K562 (cell line): Measurements from ENCODE around the gene CENPA. TPM values are rescaled to one million over a fixed set of nuclear protein-coding genes. Genes with fewer than 3 reads are reported as not detected.

Experiments used
- ATAC-seq: fragments of 200-7000 bp; cut with Tn5 transposase; 3 replicates; pipeline ENCODE4 v1.9.1; 2020; ENCODE audit warnings: moderate library complexity
- BruUV-seq: library from RNA; stranded (reverse); fragments of 400-500 nt; replicated peaks from 2 replicates; lab custom pipeline; 2021; lab: Mats Ljungman, UMichigan
- CTCF ChIA-PET: fragments of 300-600 bp; formaldehyde crosslinking; extraction: SDS; loops from one replicate; lab custom pipeline; 2021; ENCODE audit warnings: low intra/inter-chr PET ratio; lab: Yijun Ruan, JAX
- POLR2A ChIA-PET: fragments of 300-600, 350-650 bp; sonication (Branson Sonifier 250); formaldehyde crosslinking; extraction: SDS; loops from one replicate; lab custom pipeline; 2021; ENCODE audit warnings: antibody characterized with exemption, inconsistent platforms; lab: Yijun Ruan, JAX
- DNase-seq, 4 experiments: peaks; one replicate each; pipeline versions ENCODE4 v3.0.0 to v3.0.0-alpha.2; 2011 to 2018; ENCODE audit warnings: low spot score in 3 of 4, mixed read lengths in 3 of 4; ENCODE audit errors: extremely low read depth in 1 of 4
- FAIRE-seq: peaks from 2 replicates; lab custom pipeline; 2011; peaks lifted over from hg19 to GRCh38; lab: Jason Lieb, UNC
- H2AFZ ChIP-seq: 2 replicates; pipeline ENCODE4 v1.6.0; 2011; ENCODE audit warnings: low read depth, low read length, control low read depth, inconsistent platforms
- H3K27ac ChIP-seq: fragments of 200-600 bp; 3 replicates; pipeline ENCODE4 v1.8.0; 2011; ENCODE audit warnings: low read depth, mild to moderate bottlenecking, control low read depth, inconsistent platforms, low read length, moderate library complexity, mixed read lengths; ENCODE audit errors: extremely low read depth
- H3K27me3 ChIP-seq, 2 experiments: fragments of 300-600 bp in 1 of 2; 2 replicates in 1 of 2; 3 replicates in 1 of 2; pipeline versions ENCODE4 v1.6.0 to v1.8.0; 2011; ENCODE audit warnings: inconsistent platforms in 2 of 2, low read length in 2 of 2, mild to moderate bottlenecking in 1 of 2, mixed read lengths in 1 of 2, moderate library complexity in 1 of 2; ENCODE audit not compliant: control insufficient read depth in 2 of 2, insufficient read depth in 2 of 2
- H3K36me3 ChIP-seq: fragments of 300-600 bp; 3 replicates; pipeline ENCODE4 v1.8.0; 2011; ENCODE audit warnings: mild to moderate bottlenecking, low read length, inconsistent platforms; ENCODE audit not compliant: control insufficient read depth, insufficient read depth
- H3K4me1 ChIP-seq, 2 experiments: fragments of 200-600 bp in 1 of 2; replicated peaks in 1 of 2; 2 replicates in 1 of 2; 3 replicates in 1 of 2; pipeline versions ENCODE4 v1.5.1 to v1.8.0; 2011; ENCODE audit warnings: inconsistent platforms in 2 of 2, low read length in 2 of 2, mild to moderate bottlenecking in 1 of 2, mixed read lengths in 1 of 2, moderate library complexity in 1 of 2; ENCODE audit not compliant: control insufficient read depth in 2 of 2, insufficient read depth in 2 of 2
- H3K4me2 ChIP-seq: 2 replicates; pipeline ENCODE4 v1.6.1; 2011; ENCODE audit warnings: low read length, control low read depth, inconsistent platforms, mixed read lengths; ENCODE audit not compliant: insufficient read depth
- H3K4me3 ChIP-seq: fragments of 200-600 bp; sonication (generic), shearing (Covaris generic); 2 replicates; pipeline ENCODE4 v1.5.1; 2016; ENCODE audit warnings: control low read depth, inconsistent platforms
- H3K79me2 ChIP-seq: fragments of 200-600 bp; 3 replicates; pipeline ENCODE4 v1.8.0; 2011; ENCODE audit warnings: low read length, inconsistent platforms; ENCODE audit not compliant: control insufficient read depth, insufficient read depth
- H3K9ac ChIP-seq, 2 experiments: 2 replicates each; pipeline versions ENCODE4 v1.6.0 to v1.6.1; 2011; ENCODE audit warnings: low read depth in 2 of 2, low read length in 2 of 2, control low read depth in 1 of 2, inconsistent platforms in 1 of 2, mild to moderate bottlenecking in 1 of 2, mixed read lengths in 1 of 2; ENCODE audit not compliant: insufficient read depth in 1 of 2
- H3K9me1 ChIP-seq: one replicate; pipeline ENCODE4 v1.6.0; 2011; ENCODE audit warnings: inconsistent platforms, mild to moderate bottlenecking, low read length, moderate library complexity; ENCODE audit not compliant: control insufficient read depth, insufficient read depth
- H3K9me3 ChIP-seq: replicated peaks from 2 replicates; pipeline ENCODE4 v1.5.1; 2011; ENCODE audit warnings: low read depth, low read length, inconsistent platforms; ENCODE audit not compliant: control insufficient read depth, insufficient read depth
- H4K20me1 ChIP-seq: replicated peaks from 2 replicates; pipeline ENCODE4 v1.6.1; 2011; ENCODE audit warnings: low read length, inconsistent platforms, mixed read lengths; ENCODE audit not compliant: control insufficient read depth, insufficient read depth
- SNRNP70 ChIP-seq: fragments of 200-400 bp; formaldehyde crosslinking; optimal IDR thresholded peaks from 2 replicates; pipeline ENCODE3; 2017; ENCODE audit warnings: low read depth, low read length
- ZNF408 ChIP-seq: fragments of 250-450 bp; sonication (Bioruptor Pico); IDR thresholded peaks from 2 replicates; pipeline ENCODE4 v1.4.0; 2020; ENCODE audit warnings: low read depth, mild to moderate bottlenecking, moderate library complexity
- ZNF551 ChIP-seq: fragments of 250-450 bp; sonication (Bioruptor Pico); IDR thresholded peaks from 2 replicates; pipeline ENCODE4 v1.5.0; 2021; ENCODE audit warnings: mild to moderate bottlenecking, moderate library complexity
- WGBS: fragments of 100-300 bp; shearing (Covaris generic); methylation state at CpG from one replicate; pipeline ENCODE4 v1.1.6; 2016; ENCODE audit warnings: low coverage, mixed read lengths; ENCODE audit not compliant: insufficient coverage; ENCODE audit errors: missing lambda C conversion rate; 5-methylcytosine and 5-hydroxymethylcytosine counted together
- in situ Hi-C: fragments of 300-500 bp; cut with MboI; formaldehyde crosslinking; loops from 4 replicates; pipeline ENCODE4 v1.15.0; 2018; ENCODE audit warnings: inconsistent platforms, mixed read lengths
- intact Hi-C: fragments of 100-400 bp; cut with micrococcal nuclease; formaldehyde crosslinking; loops from 2 replicates; pipeline ENCODE4 v1.14.2; 2022
- polyA plus RNA-seq, 8 experiments: library from polyadenylated mRNA; depleted of rRNA in 4 of 8; stranded (reverse) in 5 of 8; unstranded in 3 of 8; fragments of >200 nt; fragmentation: Nextera tagmentation in 2 of 8; fragmentation: Illumina TruSeq in 1 of 8; extraction: Ambion mirVana in 2 of 8; extraction: Trizol in 1 of 8; gene quantifications; 2 replicates each; pipeline versions ENCODE4 v1.2.1 to v1.2.3, GENCODE V29; 2011 to 2014; ENCODE audit warnings: inconsistent platforms in 1 of 8, missing spikeins in 1 of 8
- total RNA-seq, 7 experiments: library from RNA; depleted of rRNA in 6 of 7; stranded (reverse); fragments of >200 nt in 6 of 7; fragmentation: Illumina TruSeq in 2 of 7; extraction: Trizol in 2 of 7; gene quantifications; 2 replicates each; pipeline versions ENCODE4 v1.2.1 to v1.2.3, GENCODE V29; 2011 to 2021; ENCODE audit warnings: low replicate concordance in 1 of 7
- TF ChIP-seq, protein P1 (sequence below): fragments of 450-650 bp; IDR thresholded peaks from 2 replicates; pipeline ENCODE4 v1.6.1; 2016; ENCODE audit warnings: mild to moderate bottlenecking, moderate library complexity
- TF ChIP-seq, protein P2 (sequence below): fragments of 450-650 bp; formaldehyde crosslinking; IDR thresholded peaks from 2 replicates; pipeline ENCODE4 v1.4.0; 2022; ENCODE audit warnings: missing genetic modification characterization
- TF ChIP-seq, protein P3 (sequence below): fragments of 450-650 bp; IDR thresholded peaks from 2 replicates; pipeline ENCODE4 v1.6.1; 2016
- TF ChIP-seq, protein P4 (sequence below): fragments of 250-450 bp; sonication (Bioruptor Pico); IDR thresholded peaks from 2 replicates; pipeline ENCODE4 v1.4.0; 2020

Gene CENPA
- total and polyA plus RNA-seq, 9 of the 15 experiments (the other 6 are each of a cell fraction or from before 2014, with no cell fraction given): 11.3 to 61.7 (median 44.7) TPM

DNA sequence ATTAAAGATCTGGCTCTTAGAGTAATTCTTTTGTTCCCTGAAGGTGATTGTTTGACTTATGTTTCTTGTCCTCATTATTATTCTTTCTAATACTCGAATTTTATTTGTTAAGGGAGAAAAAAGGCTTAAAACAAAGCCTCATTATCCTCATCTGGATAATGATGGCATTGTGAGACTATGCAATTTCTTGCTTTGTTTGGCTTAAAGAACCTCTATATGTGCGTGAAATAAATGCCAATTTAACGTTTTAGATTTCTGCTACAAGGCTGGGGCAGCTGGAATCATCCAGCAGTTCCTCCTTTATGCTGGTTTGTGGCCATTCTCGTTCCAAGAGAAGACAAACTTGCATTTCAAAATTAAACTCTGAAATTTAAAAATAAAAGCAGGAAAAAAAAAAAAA is 57.2 kb downstream of the CENPA start:
- no peak for ATAC-seq
- intact Hi-C loops: loop anchor here (5.0 to 10.0 kb wide), 3 partner anchors 236 to 442 kb away; partner anchors contain the start of gene TRIM54
- TF ChIP-seq SNRNP70: no peak
- no peak for TF ChIP-seq ZNF551 (CRISPR knock-in tag)
- TF ChIP-seq, protein P1, sequence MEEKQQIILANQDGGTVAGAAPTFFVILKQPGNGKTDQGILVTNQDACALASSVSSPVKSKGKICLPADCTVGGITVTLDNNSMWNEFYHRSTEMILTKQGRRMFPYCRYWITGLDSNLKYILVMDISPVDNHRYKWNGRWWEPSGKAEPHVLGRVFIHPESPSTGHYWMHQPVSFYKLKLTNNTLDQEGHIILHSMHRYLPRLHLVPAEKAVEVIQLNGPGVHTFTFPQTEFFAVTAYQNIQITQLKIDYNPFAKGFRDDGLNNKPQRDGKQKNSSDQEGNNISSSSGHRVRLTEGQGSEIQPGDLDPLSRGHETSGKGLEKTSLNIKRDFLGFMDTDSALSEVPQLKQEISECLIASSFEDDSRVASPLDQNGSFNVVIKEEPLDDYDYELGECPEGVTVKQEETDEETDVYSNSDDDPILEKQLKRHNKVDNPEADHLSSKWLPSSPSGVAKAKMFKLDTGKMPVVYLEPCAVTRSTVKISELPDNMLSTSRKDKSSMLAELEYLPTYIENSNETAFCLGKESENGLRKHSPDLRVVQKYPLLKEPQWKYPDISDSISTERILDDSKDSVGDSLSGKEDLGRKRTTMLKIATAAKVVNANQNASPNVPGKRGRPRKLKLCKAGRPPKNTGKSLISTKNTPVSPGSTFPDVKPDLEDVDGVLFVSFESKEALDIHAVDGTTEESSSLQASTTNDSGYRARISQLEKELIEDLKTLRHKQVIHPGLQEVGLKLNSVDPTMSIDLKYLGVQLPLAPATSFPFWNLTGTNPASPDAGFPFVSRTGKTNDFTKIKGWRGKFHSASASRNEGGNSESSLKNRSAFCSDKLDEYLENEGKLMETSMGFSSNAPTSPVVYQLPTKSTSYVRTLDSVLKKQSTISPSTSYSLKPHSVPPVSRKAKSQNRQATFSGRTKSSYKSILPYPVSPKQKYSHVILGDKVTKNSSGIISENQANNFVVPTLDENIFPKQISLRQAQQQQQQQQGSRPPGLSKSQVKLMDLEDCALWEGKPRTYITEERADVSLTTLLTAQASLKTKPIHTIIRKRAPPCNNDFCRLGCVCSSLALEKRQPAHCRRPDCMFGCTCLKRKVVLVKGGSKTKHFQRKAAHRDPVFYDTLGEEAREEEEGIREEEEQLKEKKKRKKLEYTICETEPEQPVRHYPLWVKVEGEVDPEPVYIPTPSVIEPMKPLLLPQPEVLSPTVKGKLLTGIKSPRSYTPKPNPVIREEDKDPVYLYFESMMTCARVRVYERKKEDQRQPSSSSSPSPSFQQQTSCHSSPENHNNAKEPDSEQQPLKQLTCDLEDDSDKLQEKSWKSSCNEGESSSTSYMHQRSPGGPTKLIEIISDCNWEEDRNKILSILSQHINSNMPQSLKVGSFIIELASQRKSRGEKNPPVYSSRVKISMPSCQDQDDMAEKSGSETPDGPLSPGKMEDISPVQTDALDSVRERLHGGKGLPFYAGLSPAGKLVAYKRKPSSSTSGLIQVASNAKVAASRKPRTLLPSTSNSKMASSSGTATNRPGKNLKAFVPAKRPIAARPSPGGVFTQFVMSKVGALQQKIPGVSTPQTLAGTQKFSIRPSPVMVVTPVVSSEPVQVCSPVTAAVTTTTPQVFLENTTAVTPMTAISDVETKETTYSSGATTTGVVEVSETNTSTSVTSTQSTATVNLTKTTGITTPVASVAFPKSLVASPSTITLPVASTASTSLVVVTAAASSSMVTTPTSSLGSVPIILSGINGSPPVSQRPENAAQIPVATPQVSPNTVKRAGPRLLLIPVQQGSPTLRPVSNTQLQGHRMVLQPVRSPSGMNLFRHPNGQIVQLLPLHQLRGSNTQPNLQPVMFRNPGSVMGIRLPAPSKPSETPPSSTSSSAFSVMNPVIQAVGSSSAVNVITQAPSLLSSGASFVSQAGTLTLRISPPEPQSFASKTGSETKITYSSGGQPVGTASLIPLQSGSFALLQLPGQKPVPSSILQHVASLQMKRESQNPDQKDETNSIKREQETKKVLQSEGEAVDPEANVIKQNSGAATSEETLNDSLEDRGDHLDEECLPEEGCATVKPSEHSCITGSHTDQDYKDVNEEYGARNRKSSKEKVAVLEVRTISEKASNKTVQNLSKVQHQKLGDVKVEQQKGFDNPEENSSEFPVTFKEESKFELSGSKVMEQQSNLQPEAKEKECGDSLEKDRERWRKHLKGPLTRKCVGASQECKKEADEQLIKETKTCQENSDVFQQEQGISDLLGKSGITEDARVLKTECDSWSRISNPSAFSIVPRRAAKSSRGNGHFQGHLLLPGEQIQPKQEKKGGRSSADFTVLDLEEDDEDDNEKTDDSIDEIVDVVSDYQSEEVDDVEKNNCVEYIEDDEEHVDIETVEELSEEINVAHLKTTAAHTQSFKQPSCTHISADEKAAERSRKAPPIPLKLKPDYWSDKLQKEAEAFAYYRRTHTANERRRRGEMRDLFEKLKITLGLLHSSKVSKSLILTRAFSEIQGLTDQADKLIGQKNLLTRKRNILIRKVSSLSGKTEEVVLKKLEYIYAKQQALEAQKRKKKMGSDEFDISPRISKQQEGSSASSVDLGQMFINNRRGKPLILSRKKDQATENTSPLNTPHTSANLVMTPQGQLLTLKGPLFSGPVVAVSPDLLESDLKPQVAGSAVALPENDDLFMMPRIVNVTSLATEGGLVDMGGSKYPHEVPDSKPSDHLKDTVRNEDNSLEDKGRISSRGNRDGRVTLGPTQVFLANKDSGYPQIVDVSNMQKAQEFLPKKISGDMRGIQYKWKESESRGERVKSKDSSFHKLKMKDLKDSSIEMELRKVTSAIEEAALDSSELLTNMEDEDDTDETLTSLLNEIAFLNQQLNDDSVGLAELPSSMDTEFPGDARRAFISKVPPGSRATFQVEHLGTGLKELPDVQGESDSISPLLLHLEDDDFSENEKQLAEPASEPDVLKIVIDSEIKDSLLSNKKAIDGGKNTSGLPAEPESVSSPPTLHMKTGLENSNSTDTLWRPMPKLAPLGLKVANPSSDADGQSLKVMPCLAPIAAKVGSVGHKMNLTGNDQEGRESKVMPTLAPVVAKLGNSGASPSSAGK: no peak
- TF ChIP-seq, protein P2, sequence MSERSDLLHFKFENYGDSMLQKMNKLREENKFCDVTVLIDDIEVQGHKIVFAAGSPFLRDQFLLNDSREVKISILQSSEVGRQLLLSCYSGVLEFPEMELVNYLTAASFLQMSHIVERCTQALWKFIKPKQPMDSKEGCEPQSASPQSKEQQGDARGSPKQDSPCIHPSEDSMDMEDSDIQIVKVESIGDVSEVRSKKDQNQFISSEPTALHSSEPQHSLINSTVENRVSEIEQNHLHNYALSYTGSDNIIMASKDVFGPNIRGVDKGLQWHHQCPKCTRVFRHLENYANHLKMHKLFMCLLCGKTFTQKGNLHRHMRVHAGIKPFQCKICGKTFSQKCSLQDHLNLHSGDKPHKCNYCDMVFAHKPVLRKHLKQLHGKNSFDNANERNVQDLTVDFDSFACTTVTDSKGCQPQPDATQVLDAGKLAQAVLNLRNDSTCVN (CRISPR knock-in tag): no peak
- no peak for TF ChIP-seq ZNF408 (CRISPR knock-in tag)
- TF ChIP-seq, protein P3, sequence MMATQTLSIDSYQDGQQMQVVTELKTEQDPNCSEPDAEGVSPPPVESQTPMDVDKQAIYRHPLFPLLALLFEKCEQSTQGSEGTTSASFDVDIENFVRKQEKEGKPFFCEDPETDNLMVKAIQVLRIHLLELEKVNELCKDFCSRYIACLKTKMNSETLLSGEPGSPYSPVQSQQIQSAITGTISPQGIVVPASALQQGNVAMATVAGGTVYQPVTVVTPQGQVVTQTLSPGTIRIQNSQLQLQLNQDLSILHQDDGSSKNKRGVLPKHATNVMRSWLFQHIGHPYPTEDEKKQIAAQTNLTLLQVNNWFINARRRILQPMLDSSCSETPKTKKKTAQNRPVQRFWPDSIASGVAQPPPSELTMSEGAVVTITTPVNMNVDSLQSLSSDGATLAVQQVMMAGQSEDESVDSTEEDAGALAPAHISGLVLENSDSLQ: no peak
- TF ChIP-seq, protein P4, sequence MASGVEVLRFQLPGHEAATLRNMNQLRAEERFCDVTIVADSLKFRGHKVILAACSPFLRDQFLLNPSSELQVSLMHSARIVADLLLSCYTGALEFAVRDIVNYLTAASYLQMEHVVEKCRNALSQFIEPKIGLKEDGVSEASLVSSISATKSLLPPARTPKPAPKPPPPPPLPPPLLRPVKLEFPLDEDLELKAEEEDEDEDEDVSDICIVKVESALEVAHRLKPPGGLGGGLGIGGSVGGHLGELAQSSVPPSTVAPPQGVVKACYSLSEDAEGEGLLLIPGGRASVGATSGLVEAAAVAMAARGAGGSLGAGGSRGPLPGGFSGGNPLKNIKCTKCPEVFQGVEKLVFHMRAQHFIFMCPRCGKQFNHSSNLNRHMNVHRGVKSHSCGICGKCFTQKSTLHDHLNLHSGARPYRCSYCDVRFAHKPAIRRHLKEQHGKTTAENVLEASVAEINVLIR (CRISPR knock-in tag): no peak

More for the DNA sequence above, 57.2 kb downstream of the CENPA start:
- Histone ChIP-seq H3K9me1 (no peaks in the 10 kb centered on the region), H3K27ac (no peak overlapping the region), H3K36me3 (no peaks in the 10 kb centered on the region), H3K27me3 (peaks cover 35 to 53% of the 10 kb centered on the region in 2 experiments), H3K9ac (no peak overlapping the region), H3K4me2 (no peak overlapping the region), H2AFZ (no peak overlapping the region), H3K4me1 (peaks cover 0 to 16% of the 10 kb centered on the region in 2 experiments; a peak in 2 of 5 replicates), H3K79me2 (no peaks in the 10 kb centered on the region), H3K9me3 (no peaks in the 10 kb centered on the region), H4K20me1 (no peaks in the 10 kb centered on the region; the same call in 1 of the 2 replicates), H3K4me3 (no peak overlapping the region)
- POLR2A ChIA-PET: interaction anchor here (0.9 to 1.6 kb wide), 3 partner anchors 9 to 18 kb away, joined by 3 read pairs; no protein-coding TSS in a partner anchor
- no TSS peak for BruUV-seq
- in situ Hi-C loops: loop anchor here (5.0 to 10.0 kb wide), 3 partner anchors 102 to 452 kb away; no protein-coding TSS in a partner anchor
- FAIRE-seq (no peak), DNase-seq (no peak)
- CTCF ChIA-PET: no interaction called here
- WGBS: 0% methylated on average over 4 of the region's 4 CpGs
